ENCODE results near the gene GALNT9.

- TF ChIP-seq CTCF (conservative IDR thresholded peaks at IDR 0.05; ENCODE audit: low read depth, low read length) (no peak), EZH2 (IDR thresholded peaks at IDR 0.05; ENCODE audit: low read length, unreplicated experiment) (no peak)
Measured at GRCh38 chr12:132247718-132248452, 81.5 kb downstream of the GALNT9 start.
